HG02852 (cell line): ENCODE results near the gene ATG4C.
"Not testable (repeated sequence)": the region's sequence is repeated elsewhere in the genome, so short reads cannot be mapped to it uniquely, and the experiment has no call there.

ENCODE experiments used
- ATAC-seq: cut with Tn5 transposase; IDR thresholded peaks from one replicate; pipeline ENCODE4 v1.9.1; 2021; ENCODE audit warnings: mild to moderate bottlenecking, moderate library complexity; ENCODE audit not compliant: unreplicated experiment

Gene ATG4C

DNA sequence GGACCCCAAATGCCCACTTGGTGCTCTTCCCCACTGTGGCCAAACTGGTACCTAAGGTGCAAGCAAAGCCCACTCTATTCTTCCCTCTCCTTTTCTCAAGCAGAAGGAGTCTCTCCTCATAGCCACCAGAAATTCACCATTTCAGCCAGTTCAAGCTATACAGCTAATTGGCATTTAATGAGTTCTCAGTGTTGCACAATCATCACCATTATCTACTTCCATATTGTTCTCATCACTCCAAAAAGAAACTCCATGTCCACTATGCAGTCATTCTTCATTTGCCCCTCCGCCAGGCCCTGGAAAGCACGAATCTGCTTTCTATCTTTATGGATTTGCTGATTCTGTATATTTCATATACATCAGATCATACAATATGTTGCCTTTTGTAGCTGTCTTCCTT, 9.9 kb upstream of the ATG4C start:
- ATAC-seq: no peak

DNA sequence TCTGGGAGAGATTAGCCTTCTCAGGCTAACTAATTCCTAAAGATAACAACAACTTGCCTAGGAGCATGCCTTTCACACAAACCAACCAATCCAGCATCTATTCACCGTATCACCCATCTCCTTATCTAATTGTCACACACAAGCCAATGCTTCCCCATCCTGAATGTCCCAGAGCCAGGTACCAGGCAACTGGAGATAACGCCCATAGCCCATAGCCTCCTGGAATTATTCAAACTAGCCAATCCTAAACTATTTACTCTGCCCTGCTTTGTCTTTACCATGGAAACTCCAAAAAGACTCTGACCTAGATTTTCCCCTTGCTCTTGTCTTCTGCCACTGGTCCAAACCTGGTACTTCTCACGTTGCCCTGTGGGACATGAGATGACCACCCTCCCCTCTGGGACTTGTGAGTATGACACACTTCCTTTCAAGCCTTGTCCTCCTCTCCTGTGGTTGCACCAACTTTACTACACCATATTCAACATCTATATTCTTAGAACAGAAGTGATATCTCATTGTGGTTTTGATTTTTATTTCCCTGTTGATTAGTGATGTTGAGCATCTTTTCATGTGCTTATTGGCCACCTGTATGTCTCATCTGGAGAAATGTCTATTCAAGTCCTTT, 8.8 kb upstream of the ATG4C start:
- no peak for ATAC-seq

DNA sequence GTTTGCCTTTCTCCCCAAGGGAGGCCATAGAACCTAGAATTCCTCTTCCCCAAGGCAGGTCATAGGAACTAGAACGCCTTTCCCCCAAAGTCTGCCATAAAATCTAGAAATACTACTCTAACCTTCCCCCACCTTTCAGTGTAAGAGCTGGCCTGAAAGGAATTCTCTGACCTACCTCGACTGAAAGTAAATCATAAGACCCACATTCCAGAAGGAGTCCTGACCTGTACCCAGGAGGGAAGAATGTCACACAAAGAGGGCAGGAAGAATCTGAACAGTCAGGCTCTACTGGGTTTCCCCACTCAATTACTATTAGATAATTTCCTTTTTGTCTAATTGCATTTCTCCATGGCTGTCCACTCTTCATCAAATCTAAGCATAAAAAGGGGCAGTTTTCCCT, 5.7 kb upstream of the ATG4C start:
- ATAC-seq: no peak

DNA sequence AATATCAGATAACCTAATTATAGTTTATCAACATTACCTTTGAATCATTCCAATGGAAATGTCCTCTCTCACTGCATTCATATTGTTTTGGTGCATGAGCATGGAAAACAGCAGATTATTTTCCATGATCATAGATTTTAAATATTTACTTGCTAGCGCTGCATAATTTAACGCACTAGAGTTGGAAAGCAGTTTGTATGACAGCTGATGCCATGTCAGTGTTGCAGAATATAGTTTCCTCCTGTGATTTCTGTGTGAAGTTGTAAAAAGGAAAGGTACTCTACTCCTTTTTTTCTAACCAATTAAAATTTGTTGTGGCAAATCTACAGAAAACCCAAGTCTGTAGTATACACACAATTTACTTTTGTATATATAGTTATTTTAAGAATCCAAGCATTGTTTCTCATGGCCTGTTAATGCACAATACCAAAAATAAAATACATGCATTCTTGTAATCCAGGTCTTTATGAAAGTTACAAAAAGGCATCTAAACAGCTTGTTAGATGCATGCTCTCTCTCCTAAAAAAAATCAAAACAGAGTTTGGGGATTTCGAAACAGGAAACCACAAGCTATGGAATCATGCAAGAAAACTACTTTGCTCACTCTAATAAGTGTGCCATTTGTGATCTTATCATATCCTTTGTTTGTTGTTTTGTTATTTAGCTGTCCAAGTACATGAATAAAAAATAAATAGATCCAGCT, 1.9 kb upstream of the ATG4C start:
- ATAC-seq: no peak

DNA sequence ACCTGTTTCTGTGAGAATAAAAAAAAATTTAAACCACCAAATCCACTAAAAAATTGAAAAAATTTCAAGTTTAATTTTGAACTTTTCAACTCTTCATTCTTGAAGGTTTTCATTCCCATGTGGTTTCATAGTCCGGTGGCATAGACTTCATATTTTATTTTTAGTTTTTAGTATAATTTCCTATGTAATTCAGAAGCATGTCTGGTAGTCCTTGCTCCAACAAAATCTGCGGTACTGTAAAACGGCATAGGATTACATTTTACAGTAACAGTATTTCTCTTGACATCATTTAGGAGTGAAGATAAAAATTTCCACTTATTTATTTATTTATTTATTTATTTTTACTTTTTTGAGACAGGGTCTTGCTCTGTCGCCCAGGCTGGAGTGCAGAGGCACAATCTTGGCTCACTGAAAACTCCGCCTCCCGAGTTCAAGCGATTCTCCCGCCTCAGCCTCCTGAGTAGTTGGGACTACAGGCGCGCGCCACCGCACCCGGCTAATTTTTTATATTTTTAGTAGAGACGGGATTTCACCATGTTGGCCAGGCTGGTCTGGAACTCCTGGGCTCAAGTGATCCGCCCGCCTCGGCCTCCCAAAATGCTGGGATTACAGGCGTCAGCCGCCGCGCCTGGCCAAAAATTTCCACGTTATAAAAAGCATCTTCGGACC, 1.3 kb upstream of the ATG4C start:
- not testable (repeated sequence) for ATAC-seq

DNA sequence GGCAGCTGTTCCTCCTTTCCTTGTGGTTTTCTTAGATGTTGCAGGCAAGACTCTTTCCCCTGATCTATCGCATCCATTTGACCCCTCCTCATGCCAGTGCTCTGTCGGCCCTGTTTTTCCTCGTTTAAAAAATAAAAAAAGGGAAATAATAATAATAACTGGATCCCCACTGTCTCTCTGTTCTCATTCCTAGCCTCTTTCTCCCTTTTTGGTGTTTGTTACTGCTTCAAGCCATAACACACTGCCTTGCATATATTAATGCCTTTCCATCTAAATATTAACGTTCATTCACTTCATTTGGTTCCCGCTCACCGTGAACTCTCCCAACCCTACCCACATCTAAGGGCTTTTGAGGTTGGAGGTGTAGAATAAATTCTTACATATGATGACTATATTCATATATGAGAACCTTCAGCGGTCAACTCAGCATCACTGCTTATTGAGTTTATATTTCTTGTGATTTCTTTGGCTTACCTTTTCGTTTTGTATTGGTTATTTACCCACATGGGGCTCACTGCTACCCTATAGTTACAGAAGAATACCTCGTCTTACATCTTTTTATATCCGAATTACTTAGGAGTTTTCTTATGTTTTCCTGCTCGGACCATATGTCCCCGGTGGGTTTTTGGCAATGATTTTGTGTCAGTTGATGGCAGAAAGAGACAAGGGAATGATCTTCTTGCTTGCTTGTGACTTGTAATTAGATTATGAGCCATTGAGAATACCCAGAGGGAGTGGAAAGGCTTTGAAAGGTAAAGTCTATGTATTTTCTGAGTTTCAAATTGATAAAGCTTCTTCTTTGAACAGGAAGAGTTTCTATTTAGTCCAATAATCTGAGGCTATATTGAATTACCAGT, 805 bp downstream of the ATG4C start:
- peak; percentile 31 for ATAC-seq

DNA sequence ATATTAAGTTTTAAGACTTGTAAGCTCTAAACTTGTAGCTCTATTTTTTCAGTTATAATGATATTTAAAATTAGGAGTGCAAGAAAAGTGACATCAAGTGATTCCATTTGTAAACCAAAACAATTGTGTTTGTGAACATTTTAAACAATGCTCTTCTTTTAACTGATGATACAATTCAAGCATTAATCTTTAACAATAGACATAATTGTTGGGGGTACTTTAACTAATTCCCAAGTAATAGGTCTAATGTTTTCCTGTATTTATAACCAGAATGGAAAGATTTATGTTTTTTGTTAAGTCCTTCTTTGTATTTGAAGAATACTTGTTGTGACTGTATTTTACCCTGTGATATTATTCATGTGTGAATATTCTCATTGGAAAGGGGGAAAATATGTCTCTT, 6.8 kb downstream of the ATG4C start:
- no peak for ATAC-seq

DNA sequence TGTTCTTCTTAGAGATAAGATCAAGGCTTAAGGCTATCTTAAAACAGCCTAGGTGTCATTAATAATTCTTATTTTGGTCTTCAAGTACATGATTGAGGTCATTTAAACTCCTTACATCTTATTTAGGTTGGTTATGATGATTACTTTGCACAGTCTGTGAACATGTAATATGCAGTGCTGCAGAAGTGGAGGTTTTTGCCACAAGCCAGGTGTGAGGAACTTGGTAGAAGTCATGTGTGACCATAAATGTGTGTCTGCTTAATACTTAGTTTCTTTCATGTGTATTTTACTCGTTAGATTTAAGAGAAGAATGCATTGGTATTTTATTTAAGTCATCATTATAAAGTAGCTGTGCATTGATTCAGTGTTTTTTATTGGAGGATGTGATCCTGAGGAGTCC, 10.1 kb downstream of the ATG4C start:
- no peak for ATAC-seq

DNA sequence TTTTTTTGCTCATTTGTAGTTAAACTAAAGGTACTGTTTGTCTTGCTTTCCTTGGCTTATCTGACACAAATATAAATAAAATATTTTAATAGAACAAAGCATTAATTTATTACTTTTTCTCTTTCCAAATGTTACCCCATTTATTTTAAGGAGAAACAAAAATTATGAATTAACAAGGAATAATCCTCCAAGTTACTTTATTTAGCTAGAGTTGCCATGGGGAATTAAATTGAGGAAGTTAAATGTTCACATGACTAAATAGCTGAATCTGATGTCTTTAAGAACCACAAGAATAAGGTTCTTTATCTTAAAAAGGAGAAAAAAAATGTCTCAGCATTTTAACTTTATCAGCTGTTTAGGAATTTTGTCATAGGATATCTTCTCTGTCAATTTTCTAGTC, 12.3 kb downstream of the ATG4C start:
- ATAC-seq: no peak

DNA sequence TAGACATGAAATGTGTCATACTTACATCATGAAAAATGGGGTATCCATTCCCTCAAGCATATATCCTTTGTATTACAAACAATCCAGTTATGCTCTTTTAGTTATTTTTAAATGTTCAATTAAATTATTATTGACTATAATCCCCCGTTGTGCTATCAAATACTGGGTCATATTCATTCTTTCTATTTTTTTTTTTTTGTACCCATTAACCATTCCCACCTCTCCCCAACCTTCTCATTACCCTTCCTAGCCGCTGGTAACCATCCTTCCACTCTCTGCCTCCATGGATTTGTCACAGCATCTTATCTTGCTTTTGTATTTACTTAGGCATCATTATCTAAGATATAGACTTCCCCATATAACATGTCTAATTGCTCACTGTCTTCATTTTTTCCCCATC, 15.8 kb downstream of the ATG4C start:
- ATAC-seq: no peak

DNA sequence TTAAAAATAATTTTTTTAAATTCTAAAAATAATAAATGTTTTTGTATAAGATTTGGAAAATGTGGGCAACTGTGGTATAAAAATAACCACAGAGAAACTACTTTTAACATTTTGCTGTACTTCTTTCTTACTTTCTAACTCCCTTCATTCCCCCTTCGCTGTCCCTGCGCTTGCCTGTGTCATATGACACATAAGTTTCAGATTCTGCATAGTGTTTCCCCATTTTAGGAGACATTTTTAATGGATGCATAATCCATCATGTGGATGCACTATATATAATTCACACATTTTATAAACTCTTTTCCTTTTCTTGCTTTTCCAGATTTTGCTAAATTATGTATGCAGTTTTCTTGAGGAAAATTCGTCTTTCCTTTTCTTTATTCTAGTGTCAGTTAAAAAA, 16.3 kb downstream of the ATG4C start:
- ATAC-seq: peak; percentile 50

DNA sequence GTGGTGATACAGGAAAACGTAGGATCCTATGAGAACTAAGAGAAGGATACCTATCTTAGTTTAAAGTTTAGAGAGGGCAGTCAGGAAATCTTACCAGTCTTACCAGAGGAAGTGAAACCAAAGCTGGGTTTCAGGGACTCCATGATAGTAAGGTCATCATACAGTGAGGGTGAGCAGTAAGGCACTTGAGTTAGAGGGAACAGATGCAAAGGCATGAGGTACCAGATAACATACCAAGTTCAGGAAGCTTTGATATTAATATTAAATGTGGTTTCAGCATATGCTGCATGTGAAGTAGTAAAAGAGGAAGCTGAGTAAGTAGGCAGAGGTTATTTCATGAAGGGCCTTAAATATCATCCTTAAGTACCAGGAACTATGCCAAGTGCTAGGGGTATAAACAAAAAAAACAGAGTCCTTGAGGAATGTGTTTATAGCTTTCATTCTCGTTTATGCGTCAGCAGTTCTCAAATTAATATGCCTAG, 16.9 kb downstream of the ATG4C start:
- ATAC-seq: peak; percentile 100

DNA sequence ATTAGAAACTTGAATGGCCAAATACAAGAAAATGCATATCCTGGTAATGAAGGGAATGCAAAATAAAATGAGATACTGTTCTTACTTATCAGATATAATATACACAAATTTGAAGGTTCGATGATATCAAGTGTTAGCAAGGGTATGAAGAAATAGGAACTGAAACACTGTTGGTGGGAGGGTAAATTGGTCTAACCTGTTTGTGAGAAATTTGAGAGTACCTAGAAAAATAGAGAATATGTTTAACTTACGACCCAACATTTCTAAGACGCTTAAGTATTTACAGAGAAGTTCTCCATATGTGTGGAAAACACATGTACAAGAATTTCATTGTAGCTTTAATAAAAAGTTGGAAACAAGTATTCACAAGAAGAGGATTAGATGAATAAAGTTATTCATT, 25.9 kb downstream of the ATG4C start:
- ATAC-seq: peak; percentile 43

DNA sequence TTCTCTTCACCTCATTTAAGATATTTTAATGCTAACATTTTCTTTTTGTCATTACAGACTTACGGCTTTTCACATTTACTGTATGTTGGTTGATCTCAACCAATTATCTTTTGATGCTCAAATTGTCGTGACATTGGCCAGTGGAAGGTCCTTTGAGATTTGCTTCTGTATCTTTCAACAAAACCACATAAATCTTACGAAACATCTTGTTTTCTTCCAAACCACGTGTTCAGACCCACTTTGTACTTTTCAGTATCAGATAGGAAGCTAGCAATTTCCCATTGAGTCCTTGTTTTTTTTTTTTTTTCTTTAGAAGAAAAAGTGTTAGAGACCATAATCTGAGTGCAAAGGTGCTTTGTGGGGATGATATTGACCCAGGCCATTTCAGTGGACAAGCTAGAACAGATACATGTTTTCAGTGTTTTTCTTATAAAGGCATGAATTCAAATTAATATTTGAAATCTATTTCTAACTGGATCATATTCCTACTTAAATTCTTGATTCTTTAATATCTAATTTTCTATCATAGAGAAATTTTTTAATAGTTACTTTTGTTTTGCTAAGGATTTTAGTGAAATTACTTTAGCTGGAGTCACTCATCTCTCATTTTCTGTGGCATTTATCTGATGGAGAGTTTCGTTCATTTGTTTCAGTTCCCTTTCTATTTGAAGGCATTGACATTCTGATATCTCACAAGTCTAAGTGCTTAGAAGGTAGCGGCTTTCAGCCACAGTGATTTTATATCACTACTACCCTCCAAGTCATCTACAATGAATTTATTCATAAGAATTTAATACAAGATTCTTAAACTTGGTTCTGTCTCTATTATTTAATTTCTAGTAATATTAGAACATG, 26.7 kb downstream of the ATG4C start:
- peak; percentile 98 for ATAC-seq

DNA sequence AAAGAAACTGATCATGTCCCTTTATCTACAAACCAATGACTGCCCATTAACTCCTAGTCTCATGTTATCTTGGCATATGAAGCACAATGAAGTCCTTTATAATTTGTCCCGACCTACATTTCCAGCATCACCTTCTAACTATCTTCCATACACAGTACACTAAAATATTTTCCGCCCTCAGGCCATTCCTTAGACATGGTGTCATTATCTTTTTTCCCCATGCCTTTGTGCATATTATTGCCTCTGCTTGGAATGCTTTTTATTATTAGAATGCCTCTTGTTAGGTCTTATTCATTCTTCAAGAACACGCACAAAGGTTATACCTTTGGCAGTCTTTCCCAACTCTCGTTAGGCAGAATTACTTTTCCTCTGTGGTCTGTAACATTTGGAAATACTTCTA, 39.6 kb downstream of the ATG4C start:
- ATAC-seq: no peak

DNA sequence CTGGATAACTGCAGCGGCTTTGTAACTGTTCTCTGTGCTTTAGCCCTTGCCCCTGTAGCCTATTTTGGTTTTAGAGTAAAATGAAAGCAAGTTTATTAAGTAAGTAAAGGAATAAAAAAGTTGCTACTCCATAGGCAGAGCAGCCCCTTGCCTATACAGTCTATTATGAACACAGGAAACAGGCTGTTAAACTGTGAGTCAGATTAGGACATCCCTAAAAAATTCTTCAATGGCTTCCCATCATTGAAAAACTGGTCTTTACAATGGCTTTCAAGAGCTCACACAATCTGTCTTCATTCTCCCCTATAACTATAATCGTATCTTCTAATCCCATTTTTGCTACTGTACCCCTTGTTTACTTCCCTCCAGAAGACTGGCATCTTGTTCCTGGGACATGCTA, 43.0 kb downstream of the ATG4C start:
- ATAC-seq: no peak

DNA sequence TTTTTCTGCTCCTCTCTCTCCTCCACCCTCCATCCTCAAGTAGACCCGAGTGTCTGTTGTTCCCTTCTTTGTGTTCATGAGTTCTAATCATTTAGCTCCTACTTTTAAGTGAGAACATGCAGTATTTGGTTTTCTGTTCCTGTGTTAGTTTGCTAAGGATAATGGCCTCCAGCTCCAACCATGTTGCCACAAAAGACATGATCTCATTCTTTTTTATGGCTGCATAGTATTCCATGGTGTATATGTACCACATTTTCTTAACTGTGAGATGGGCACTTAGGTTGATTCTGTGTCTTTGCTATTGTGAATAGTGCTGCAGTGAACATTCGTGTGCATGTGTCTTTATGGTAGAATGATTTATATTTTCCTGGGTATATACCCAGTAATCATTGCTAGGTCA, 43.9 kb downstream of the ATG4C start:
- not testable (repeated sequence) for ATAC-seq

DNA sequence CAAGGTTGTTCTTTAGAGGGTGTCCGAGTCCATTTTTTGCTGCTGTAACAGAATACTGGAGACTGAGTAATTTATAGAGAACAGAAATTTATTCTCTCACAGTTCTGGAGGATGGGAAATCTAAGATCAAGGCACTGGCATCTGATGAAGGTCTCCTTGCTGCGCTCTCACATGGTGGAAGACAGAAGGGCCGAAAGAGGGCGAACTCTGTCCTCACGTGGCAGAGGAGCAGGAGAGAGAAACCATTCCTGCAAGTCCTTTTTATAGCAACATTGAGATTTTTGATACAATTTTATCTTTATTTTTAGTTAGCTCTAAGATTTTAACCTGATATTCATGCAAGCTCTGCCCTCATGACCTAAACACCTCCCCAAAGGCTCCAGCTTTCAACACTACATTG, 48.3 kb downstream of the ATG4C start:
- ATAC-seq: no peak

DNA sequence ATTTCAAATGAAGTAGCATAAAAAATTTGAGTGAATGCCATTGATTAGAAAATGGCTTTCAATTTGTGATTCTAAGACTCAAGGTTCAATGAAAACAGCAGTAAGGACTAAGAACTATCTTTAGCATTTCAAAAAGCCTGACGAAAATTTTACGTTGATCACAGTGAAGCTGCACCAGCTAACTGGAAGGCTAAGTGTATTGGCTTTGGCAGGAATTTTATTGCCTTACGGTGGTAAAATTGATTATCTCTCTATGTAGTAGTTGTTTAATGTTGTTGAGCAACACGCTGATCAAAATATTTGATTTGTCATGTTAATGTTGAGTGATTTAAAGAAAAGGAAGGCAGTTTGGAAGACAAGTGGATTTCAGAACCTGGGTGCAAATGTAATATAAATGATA, 49.6 kb downstream of the ATG4C start:
- no peak for ATAC-seq

DNA sequence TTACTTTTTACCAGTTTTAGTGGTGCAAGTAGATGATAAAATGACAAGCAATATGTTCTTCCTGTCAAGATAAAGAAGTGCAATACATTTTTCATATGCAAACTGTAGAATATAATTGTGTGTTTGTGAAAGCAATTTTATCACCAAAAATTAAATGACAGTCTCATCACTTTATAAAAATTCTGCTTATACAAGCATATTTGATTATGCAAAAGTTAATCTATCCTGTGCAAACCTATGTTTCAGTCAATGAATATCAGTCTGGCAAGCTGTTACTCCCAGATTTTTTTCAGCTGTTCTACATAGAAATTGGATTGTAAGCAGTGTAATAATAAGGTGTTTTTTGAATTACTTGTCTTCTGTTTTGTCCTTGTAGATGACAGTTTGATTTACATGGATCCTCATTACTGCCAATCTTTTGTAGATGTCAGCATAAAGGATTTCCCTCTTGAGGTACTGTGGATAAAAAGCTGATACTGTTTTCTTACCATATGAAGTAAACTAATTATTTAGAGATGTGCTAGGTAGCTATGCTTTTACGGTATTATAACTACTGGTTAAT, 50.5 kb downstream of the ATG4C start:
- ATAC-seq: no peak
